HepG2 (cell line): Measurements from ENCODE around the gene CAP2. TPM values are rescaled to one million over a fixed set of nuclear protein-coding genes. Genes with fewer than 3 reads are reported as not detected.
A peak's percentile ranks its signal among the peaks of the same experiment; 100 is the strongest.

ENCODE experiments used
- ADNP ChIP-seq: sonication (generic); formaldehyde crosslinking; IDR thresholded peaks from 2 replicates; pipeline ENCODE4 v1.4.0; 2020; ENCODE audit warnings: missing genetic modification reagents
- CC2D1A ChIP-seq: sonication (generic); formaldehyde crosslinking; IDR thresholded peaks from 2 replicates; pipeline ENCODE4 v1.8.1; 2023; ENCODE audit warnings: mild to moderate bottlenecking, missing genetic modification reagents
- DPF2 ChIP-seq: sonication (generic); formaldehyde crosslinking; IDR thresholded peaks from 2 replicates; pipeline ENCODE4 v1.4.0; 2020; ENCODE audit warnings: mild to moderate bottlenecking, low read depth, missing genetic modification reagents, borderline replicate concordance
- IRF2 ChIP-seq: IDR thresholded peaks from 2 replicates; pipeline ENCODE4 v1.6.1; 2018; ENCODE audit warnings: missing genetic modification reagents, missing compliant biosample characterization
- KLF16 ChIP-seq, 2 experiments: sonication (generic) in 1 of 2; formaldehyde crosslinking in 1 of 2; IDR thresholded peaks; 2 replicates each; pipeline versions ENCODE4 v1.6.1 to v1.8.0; 2016 to 2023; ENCODE audit warnings: missing genetic modification reagents in 2 of 2, missing compliant biosample characterization in 1 of 2
- MIXL1 ChIP-seq: IDR thresholded peaks from 2 replicates; pipeline ENCODE4 v1.6.1; 2016
- NR2F6 ChIP-seq, 2 experiments: IDR thresholded peaks; 2 replicates each; pipeline ENCODE4 v1.6.1; 2016; ENCODE audit warnings: antibody characterized with exemption in 1 of 2, mild to moderate bottlenecking in 1 of 2
- PRPF4 ChIP-seq: fragments of 200-400 bp; formaldehyde crosslinking; IDR thresholded peaks from 2 replicates; pipeline ENCODE4 v1.6.1; 2016; ENCODE audit warnings: low read length, low read depth; ENCODE audit not compliant: poor library complexity, severe bottlenecking
- RCOR2 ChIP-seq: IDR thresholded peaks from 2 replicates; pipeline ENCODE4 v1.6.1; 2016; ENCODE audit warnings: missing biosample characterization, missing genetic modification reagents
- REL ChIP-seq: sonication (generic); formaldehyde crosslinking; conservative IDR thresholded peaks from 2 replicates; pipeline ENCODE4 v1.8.0; 2022; ENCODE audit warnings: mild to moderate bottlenecking, missing genetic modification reagents, moderate library complexity
- SIX4 ChIP-seq: sonication (generic); formaldehyde crosslinking; IDR thresholded peaks from 2 replicates; pipeline ENCODE4 v1.4.0; 2020; ENCODE audit warnings: missing genetic modification reagents
- SSRP1 ChIP-seq: IDR thresholded peaks from 2 replicates; pipeline ENCODE4 v1.6.1; 2016; ENCODE audit warnings: control low read depth
- TP53 ChIP-seq: sonication (generic); formaldehyde crosslinking; conservative IDR thresholded peaks from 2 replicates; pipeline ENCODE4 v1.4.0; 2020; ENCODE audit warnings: missing genetic modification reagents
- ZBTB38 ChIP-seq: sonication (generic); formaldehyde crosslinking; IDR thresholded peaks from 2 replicates; pipeline ENCODE4 v1.5.1; 2020; ENCODE audit warnings: mild to moderate bottlenecking, missing genetic modification reagents
- ZNF292 ChIP-seq: sonication (generic); formaldehyde crosslinking; IDR thresholded peaks from 2 replicates; pipeline ENCODE4 v1.8.1; 2022; ENCODE audit warnings: mild to moderate bottlenecking, low read depth, missing genetic modification reagents, borderline replicate concordance
- ZNF331 ChIP-seq: sonication (generic); formaldehyde crosslinking; IDR thresholded peaks from 2 replicates; pipeline ENCODE4 v1.4.0; 2020; ENCODE audit warnings: missing genetic modification reagents
- ZNF33A ChIP-seq: sonication (generic); formaldehyde crosslinking; IDR thresholded peaks from 2 replicates; pipeline ENCODE4 v1.5.1; 2020; ENCODE audit warnings: missing genetic modification reagents, mild to moderate bottlenecking, moderate library complexity, borderline replicate concordance
- ZNF530 ChIP-seq: sonication (generic); formaldehyde crosslinking; IDR thresholded peaks from 2 replicates; pipeline ENCODE4 v1.5.0; 2020; ENCODE audit warnings: low read depth, mild to moderate bottlenecking, missing genetic modification reagents
- ZNF562 ChIP-seq: sonication (generic); formaldehyde crosslinking; IDR thresholded peaks from 2 replicates; pipeline ENCODE4 v1.8.0; 2022; ENCODE audit warnings: missing genetic modification reagents, borderline replicate concordance
- ZNF672 ChIP-seq: sonication (generic); formaldehyde crosslinking; IDR thresholded peaks from 2 replicates; pipeline ENCODE4 v1.8.1; 2022; ENCODE audit warnings: missing genetic modification reagents
- ZNF816 ChIP-seq: sonication (generic); formaldehyde crosslinking; IDR thresholded peaks from 2 replicates; pipeline ENCODE4 v1.8.0; 2022; ENCODE audit warnings: missing genetic modification reagents, mild to moderate bottlenecking, borderline replicate concordance
- polyA plus RNA-seq, 8 experiments: library from polyadenylated mRNA; depleted of rRNA in 3 of 8; stranded (reverse) in 7 of 8; unstranded in 1 of 8; fragments of >200 nt; fragmentation: Illumina TruSeq in 4 of 8; extraction: Trizol in 4 of 8; gene quantifications; 2 replicates each; pipeline versions ENCODE4 v1.2.1 to v1.2.3, GENCODE V29; 2011 to 2016; ENCODE audit warnings: low read depth in 4 of 8, missing spikeins in 1 of 8, mixed read lengths in 1 of 8; ENCODE audit not compliant: insufficient read depth in 1 of 8
- total RNA-seq, 5 experiments: library from RNA; depleted of rRNA; stranded (reverse); fragments of >200 nt; fragmentation: Illumina TruSeq; extraction: Trizol; gene quantifications; 2 replicates each; pipeline ENCODE4 v1.2.3, GENCODE V29; 2016; ENCODE audit warnings: low read depth in 1 of 5
- TF ChIP-seq, protein P1 (sequence below): sonication (generic); formaldehyde crosslinking; IDR thresholded peaks from 2 replicates; pipeline ENCODE4 v1.5.0; 2020; ENCODE audit warnings: mild to moderate bottlenecking, missing genetic modification reagents, borderline replicate concordance
- TF ChIP-seq, protein P2 (sequence below): sonication (generic); formaldehyde crosslinking; IDR thresholded peaks from 2 replicates; pipeline ENCODE4 v1.5.0; 2020; ENCODE audit warnings: missing genetic modification reagents

Gene CAP2
- total and polyA plus RNA-seq, 2 of the 13 experiments (the other 11 are each of a cell fraction or from before 2014, with no cell fraction given) = 7.9 to 53.1 TPM

DNA sequence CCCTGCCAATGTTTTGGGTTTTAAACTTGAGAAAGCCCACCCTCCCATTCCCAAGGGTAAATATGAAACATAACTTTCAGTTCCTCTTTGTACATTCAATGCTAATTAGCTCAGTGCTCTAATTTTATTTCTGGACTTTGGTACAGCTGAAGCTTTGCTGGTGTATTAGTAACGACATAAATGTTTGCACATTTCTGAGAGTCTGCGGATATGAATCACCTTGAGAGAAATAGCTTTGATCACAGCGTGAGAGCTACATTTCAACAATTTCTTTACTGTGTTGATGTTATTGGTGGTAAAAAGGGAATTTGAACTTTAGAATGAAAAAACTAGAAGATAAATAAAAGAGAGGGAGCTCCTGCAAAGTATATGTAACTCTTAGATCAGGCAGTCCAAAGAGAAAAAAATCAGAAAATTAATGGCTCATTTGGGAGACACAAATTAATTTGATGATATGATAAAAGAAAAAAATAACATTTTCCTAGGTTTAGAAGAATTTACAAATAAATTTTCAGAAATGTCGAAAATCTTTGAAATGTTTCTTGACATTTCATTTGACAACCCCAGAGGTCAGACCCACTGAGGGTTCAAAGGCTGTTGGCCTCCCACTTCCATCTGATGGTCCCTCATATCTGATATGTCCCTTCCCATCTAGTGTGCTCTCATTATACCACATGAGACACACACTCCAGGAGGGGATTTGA lies 38.5 kb upstream of the CAP2 start (continued):
- no peak for TF ChIP-seq ZNF530 (CRISPR knock-in tag)
- no peak for TF ChIP-seq IRF2 (CRISPR knock-in tag)
- TF ChIP-seq ZNF562 (CRISPR knock-in tag) = no peak
- no peak for TF ChIP-seq ZNF672 (CRISPR knock-in tag)
- TF ChIP-seq, protein P1, sequence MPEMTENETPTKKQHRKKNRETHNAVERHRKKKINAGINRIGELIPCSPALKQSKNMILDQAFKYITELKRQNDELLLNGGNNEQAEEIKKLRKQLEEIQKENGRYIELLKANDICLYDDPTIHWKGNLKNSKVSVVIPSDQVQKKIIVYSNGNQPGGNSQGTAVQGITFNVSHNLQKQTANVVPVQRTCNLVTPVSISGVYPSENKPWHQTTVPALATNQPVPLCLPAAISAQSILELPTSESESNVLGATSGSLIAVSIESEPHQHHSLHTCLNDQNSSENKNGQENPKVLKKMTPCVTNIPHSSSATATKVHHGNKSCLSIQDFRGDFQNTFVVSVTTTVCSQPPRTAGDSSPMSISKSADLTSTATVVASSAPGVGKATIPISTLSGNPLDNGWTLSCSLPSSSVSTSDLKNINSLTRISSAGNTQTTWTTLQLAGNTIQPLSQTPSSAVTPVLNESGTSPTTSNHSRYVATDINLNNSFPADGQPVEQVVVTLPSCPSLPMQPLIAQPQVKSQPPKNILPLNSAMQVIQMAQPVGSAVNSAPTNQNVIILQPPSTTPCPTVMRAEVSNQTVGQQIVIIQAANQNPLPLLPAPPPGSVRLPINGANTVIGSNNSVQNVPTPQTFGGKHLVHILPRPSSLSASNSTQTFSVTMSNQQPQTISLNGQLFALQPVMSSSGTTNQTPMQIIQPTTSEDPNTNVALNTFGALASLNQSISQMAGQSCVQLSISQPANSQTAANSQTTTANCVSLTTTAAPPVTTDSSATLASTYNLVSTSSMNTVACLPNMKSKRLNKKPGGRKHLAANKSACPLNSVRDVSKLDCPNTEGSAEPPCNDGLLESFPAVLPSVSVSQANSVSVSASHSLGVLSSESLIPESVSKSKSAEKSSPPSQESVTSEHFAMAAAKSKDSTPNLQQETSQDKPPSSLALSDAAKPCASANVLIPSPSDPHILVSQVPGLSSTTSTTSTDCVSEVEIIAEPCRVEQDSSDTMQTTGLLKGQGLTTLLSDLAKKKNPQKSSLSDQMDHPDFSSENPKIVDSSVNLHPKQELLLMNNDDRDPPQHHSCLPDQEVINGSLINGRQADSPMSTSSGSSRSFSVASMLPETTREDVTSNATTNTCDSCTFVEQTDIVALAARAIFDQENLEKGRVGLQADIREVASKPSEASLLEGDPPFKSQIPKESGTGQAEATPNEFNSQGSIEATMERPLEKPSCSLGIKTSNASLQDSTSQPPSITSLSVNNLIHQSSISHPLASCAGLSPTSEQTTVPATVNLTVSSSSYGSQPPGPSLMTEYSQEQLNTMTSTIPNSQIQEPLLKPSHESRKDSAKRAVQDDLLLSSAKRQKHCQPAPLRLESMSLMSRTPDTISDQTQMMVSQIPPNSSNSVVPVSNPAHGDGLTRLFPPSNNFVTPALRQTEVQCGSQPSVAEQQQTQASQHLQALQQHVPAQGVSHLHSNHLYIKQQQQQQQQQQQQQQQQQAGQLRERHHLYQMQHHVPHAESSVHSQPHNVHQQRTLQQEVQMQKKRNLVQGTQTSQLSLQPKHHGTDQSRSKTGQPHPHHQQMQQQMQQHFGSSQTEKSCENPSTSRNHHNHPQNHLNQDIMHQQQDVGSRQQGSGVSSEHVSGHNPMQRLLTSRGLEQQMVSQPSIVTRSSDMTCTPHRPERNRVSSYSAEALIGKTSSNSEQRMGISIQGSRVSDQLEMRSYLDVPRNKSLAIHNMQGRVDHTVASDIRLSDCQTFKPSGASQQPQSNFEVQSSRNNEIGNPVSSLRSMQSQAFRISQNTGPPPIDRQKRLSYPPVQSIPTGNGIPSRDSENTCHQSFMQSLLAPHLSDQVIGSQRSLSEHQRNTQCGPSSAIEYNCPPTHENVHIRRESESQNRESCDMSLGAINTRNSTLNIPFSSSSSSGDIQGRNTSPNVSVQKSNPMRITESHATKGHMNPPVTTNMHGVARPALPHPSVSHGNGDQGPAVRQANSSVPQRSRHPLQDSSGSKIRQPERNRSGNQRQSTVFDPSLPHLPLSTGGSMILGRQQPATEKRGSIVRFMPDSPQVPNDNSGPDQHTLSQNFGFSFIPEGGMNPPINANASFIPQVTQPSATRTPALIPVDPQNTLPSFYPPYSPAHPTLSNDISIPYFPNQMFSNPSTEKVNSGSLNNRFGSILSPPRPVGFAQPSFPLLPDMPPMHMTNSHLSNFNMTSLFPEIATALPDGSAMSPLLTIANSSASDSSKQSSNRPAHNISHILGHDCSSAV (CRISPR knock-in tag) = no peak
- TF ChIP-seq TP53 (CRISPR knock-in tag) = no peak
- peak; percentile 84 for TF ChIP-seq NR2F6 (IDR thresholded peaks at IDR 0.05)
- peak; percentile 82 for TF ChIP-seq NR2F6 (CRISPR knock-in tag; IDR thresholded peaks at IDR 0.05)
- no peak for TF ChIP-seq PRPF4
- no peak for TF ChIP-seq ZNF292 (CRISPR knock-in tag)
- peak; percentile 31; the same call in 1 of the 2 replicates for TF ChIP-seq SIX4 (CRISPR knock-in tag)
- no peak for TF ChIP-seq CC2D1A (CRISPR knock-in tag)
- TF ChIP-seq ZNF816 (CRISPR knock-in tag) = peak; percentile 83; the same call in 1 of the 2 replicates
- TF ChIP-seq REL (CRISPR knock-in tag) = no peak
- no peak for TF ChIP-seq ZBTB38 (CRISPR knock-in tag)
- peak; percentile 34; the same call in 1 of the 2 replicates for TF ChIP-seq RCOR2 (CRISPR knock-in tag)
- no peak for TF ChIP-seq ZNF33A (CRISPR knock-in tag)
- peak; percentile 43; the same call in 1 of the 2 replicates for TF ChIP-seq ZNF331 (CRISPR knock-in tag)
- peak; percentile 70; the same call in 1 of the 2 replicates for TF ChIP-seq DPF2 (CRISPR knock-in tag)
- TF ChIP-seq KLF16 (CRISPR knock-in tag; IDR thresholded peaks at IDR 0.05) = peak in 1 of 2 experiments; percentile 90; a peak in 2 of 4 replicates
- TF ChIP-seq, protein P2, sequence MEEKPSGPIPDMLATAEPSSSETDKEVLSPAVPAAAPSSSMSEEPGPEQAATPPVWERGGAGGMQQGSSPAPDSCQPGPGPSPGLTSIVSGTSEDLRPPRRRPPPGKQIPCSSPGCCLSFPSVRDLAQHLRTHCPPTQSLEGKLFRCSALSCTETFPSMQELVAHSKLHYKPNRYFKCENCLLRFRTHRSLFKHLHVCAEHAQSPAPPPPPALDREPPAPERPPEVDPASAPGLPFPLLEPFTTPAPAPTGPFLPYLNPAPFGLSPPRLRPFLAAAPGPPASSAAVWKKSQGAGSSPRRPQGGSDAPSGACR (CRISPR knock-in tag) = 0 out of 2 replicates have a peak, but pooled peaks have one; percentile 24
- peak; percentile 86 for TF ChIP-seq MIXL1 (CRISPR knock-in tag)
- TF ChIP-seq SSRP1 (CRISPR knock-in tag) = 0 out of 2 replicates have a peak, but pooled peaks have one; percentile 26
- TF ChIP-seq ADNP (CRISPR knock-in tag) = no peak
